Raji (cell line): Measurements from ENCODE around the gene MPO.

Experiments used
- POLR2A ChIP-seq: IDR thresholded peaks from 2 replicates; pipeline ENCODE4 v1.6.1; 2011; ENCODE audit warnings: low read depth, low read length, control low read depth; ENCODE audit not compliant: insufficient read depth

MPO gene

DNA sequence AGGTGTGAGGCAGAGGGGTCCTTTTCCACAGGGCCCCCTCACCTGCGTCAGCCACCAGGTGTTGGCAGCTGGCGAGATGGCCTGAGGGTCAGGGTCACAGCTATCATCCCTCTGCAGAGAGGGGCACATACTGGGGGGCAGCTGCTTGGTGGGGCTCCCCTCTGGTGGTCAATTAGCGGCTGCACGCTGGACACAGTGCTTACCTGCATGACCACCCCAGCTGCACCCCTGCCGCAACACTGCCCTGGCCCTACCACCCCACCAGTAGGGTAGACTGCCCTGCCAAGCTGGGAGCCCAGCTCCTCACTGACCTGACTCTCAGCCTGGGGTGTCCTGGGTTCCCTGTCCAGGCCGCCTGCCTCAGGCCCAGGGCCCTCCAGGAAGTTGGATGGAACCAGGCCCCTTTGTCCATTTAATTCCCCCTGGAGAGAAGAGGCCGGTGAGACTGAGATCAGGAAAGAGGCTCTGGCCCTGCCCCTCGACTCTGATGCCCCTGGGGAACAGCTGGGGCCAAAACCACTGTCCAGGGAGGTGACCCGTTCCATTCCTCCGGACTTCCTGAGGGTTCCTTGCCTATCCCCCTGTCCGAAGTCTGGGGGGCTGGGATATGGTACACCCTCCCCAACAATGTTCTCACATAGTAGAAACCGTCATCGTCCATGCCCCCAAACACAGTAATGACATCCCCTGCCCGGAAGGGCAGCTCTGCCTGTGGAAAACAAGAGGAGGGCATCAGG lies 24.2 kb upstream of the MPO start:
- no peak for TF ChIP-seq POLR2A

- TF ChIP-seq POLR2A: no peak
Observed at GRCh38 chr17:58303971-58304749, 23.4 kb upstream of the MPO start.

GRCh38 chr17:58302919-58303585 lies 22.3 kb upstream of the MPO start:
- no peak for TF ChIP-seq POLR2A

GRCh38 chr17:58302171-58302918 lies 21.6 kb upstream of the MPO start:
- TF ChIP-seq POLR2A: no peak

GRCh38 chr17:58301504-58302150 lies 20.9 kb upstream of the MPO start:
- TF ChIP-seq POLR2A: no peak

- TF ChIP-seq POLR2A: no peak
Observed at GRCh38 chr17:58300336-58300735, 19.6 kb upstream of the MPO start.

GRCh38 chr17:58294034-58294433 lies 13.3 kb upstream of the MPO start:
- no peak for TF ChIP-seq POLR2A

DNA sequence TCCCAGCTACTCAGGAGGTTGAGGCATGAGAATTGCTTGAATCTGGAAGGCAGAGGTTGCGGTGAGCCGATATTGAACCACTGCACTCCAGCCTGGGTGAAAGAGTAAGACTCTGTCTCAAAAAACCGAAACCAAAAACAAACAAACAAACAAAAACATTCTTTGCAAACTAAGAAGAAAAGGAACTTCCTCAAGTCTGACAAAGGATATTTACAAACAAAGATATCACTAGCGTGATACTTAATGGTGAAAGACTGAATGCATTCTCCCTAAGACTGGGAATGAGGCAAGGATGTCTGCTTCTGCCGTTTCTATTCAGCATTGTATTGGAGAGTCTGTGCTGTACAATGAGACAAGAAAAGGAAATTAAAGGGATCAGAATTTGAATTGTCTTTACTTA lies 10.5 kb upstream of the MPO start:
- TF ChIP-seq POLR2A: no peak

DNA sequence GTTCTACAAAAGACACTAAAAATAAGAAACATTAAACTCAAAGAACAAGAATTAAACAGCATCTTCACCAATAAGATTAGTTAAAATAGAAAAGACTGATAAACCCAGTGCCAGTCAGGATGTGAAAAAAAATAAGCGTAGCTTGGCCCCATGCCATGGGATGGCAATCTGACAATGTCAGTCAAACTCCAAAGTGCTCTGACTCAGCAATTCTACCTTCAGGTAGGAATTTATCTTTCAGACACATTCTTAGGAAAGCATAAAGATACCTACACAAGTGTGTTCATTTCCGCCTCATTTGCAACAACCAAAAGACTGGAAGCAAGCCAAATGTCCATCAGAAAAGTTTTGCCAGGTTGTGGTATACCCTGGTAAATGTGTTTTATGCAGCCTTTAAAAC lies 9.1 kb upstream of the MPO start:
- no peak for TF ChIP-seq POLR2A

GRCh38 chr17:58285422-58285810 lies 4.7 kb upstream of the MPO start:
- no peak for TF ChIP-seq POLR2A

DNA sequence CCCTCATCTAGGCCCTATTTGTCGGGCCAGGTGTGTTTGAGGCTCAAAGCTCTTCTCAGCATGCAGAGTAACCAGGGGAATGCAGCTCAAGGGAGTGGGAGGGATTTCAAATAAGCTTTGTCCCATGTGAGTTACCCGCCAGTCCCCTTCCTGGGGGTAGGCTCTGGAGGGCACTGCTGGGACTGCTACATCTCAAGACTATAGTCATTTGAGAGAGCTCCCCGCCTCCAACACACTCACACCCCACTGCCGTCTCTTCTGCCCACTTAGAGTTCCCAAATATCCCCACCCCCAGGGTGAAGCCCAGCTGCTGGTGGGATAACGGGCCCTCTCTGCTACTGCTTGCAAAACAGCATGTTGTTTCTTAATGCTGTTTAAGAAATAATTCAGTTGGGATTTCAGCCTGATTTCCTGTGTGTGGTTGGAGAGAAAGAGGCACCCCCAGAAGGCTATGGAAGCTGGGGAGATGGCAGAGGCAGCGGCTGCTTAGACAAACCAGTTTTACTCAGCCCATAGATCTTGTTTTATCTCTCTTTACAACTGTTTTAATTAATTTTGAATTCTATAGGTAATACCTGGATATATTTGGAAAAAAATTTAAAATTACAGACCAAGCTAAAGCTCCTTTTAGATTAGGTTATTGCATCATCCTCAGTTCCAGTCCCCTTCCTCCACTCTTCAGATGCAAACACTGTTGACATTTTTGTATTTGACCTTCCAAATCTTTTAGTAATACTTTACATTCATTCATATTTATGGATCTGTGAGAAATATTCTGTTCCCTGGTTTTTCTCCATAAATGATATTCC lies 4.1 kb upstream of the MPO start:
- TF ChIP-seq POLR2A: no peak

- no peak for TF ChIP-seq POLR2A
Observed at GRCh38 chr17:58283674-58284612, 3.2 kb upstream of the MPO start.

GRCh38 chr17:58282442-58282841 lies 1.7 kb upstream of the MPO start:
- no peak for TF ChIP-seq POLR2A
